GM18508 (cell line): ENCODE measurements around the gene EEFSEC.

Experiments used
- ATAC-seq: cut with Tn5 transposase; IDR thresholded peaks from one replicate; pipeline ENCODE4 v1.9.1; 2021; ENCODE audit warnings: moderate number of reproducible peaks; ENCODE audit not compliant: insufficient read depth, unreplicated experiment

The EEFSEC gene

DNA sequence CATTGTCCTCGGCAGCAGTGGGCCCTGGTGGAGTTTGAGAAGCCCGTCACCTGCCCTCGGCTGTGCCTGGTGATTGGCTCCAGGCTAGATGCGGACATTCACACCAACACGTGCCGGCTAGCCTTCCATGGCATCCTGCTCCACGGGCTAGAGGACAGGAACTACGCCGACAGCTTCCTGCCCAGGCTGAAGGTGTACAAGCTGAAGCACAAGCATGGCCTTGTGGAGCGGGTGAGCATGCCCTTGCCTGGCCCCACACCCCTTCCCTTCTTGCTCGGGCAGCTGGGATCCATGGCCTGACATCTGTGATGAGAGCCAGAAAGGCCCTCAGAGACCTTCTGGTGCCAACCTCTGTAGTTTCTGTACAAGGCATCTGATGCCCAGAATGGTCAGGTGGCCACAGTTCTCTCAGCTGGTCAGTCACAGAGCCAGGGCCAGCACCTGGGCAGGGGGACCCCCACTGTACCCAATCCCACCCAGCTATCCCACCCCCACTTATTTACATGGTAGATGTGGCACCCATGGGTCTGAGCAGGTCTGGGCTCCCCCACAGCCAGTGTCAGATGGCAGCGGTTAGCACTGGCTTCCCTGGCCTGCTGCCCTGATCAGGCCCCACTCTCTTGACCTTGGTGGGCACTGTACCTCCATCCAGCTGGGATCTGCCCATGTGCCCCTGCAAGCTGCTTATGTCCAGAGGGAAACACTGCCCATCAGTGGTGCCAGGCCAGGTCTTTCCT, 188.5 kb downstream of the EEFSEC start:
- no peak for ATAC-seq

DNA sequence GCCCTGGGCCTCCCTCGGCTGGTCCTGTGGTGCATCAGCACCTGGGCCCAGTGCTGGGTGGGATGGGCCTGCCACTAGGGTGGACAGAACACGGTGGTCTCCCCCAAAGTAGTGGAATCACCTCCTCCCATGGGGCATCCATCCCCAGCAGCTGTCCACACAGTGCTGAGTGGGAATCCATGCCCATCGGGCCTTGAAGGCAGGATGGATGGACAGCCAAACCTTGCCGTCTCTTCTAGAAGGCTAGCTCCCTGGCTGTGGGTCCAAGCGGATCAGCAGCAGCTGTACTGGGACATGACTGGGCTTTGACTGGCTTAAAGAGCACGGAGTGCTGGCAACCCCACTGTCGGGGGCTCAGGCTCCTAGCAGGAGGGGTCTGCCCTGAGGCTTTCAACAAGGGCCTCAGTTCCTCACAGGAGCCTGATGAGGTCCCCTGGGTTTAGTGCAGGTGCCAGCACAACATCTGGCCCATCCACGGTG, 189.5 kb downstream of the EEFSEC start:
- no peak for ATAC-seq

DNA sequence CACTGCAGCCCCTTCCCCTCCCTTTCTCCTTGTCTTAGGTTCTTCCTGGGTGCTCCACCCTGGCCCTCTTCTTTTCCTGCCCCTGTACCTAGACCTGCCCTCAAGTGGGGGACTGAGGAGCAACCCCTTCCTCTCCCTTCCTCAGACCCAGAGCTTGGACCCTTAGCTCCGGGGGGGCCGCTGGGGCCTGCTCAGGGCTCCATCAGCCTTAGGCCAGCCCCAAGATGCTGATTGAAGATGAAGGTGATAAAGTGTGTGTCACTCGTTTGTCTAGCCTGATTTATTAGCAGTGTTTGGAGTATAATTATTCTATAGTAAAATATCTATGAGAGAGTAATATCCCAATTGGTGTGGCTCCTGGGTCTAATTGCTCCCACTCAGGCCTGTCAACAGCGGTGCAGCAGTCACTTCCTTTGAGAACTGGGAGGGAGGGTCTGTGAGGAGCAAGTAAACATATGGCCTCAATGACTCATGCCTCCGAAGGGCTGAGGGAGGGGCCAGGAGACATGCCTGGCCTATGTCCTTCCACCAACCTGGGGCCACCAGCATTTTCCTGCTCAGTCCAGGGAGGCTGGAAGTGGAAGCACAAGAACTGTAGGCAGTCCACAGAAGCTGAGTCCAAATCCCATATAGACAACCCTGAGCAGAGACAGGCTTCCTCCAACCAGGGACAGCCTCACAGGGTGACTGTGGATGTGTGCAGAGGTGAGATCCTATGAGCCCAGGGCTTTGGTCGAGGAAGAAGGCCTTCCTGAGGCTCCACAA, 190.2 kb downstream of the EEFSEC start:
- ATAC-seq: no peak

DNA sequence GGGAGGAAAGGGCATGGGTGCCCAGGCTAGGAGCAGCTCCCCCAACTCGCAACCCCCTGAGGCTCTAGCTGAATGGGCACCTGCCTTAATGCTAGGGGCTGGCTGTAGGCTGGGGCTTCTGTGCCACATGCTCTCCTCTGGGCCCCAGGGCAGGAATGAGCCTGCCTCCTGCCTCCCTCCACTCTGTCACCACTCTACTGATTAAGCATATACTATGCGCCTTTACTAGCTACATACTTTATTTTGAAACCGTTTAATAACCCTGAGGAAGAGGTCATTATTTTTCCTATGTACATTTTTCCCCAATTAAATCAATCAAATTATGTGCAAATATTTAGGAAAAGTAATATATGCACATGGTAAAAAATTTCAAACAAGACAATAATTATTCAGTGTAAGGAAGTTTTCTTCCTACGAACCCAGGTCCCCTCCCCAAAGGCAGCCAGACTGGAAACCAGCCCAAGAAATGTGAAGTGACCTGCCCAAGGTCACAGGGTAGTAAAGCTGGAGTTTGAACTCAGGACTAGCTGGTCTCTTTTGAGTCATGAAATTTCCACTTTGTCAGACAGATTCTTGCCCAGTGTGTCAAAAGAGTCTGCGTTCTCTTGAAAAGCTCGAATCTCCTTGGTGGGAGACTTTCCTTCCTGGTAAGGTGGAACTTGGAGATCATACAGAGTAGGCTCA, 190.9 kb downstream of the EEFSEC start:
- ATAC-seq: no peak

DNA sequence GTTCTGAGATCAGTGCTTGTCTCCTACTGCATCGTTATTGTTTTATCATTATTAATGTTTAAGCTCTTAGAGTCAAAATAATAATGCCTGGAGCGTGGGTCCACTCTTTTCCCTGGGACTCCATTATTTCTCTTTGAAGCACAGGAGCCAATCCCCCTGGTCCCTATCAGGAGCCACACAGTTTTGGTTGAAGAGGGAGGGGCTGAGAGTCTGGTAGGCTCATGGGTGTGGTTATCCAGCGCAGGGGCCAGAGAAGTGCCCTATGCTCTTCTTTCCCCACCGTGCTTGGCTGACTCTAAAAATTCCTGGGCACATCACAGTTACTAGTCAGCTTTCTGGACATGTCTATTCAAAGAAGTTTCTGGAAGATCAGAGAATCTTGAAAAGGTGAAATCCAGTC, 191.9 kb downstream of the EEFSEC start:
- no peak for ATAC-seq

DNA sequence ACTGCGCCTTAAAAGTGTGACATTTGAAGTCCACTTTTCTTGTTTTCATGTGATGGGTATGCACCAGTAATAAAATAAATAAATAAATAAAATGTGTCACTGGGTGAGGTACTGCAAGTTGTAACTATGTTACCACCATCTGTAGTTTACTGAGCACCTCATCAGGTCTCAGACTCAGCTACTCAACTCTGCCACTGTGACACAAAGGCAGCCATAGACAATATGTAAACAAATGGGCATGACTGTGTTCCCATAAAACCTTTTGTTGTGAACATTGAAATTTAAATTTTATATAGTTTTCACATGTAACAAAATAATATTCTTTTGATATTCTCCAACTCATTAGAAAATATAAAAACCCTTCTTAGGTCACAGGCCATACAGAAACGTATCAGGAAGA, 193.3 kb downstream of the EEFSEC start:
- ATAC-seq: no peak

DNA sequence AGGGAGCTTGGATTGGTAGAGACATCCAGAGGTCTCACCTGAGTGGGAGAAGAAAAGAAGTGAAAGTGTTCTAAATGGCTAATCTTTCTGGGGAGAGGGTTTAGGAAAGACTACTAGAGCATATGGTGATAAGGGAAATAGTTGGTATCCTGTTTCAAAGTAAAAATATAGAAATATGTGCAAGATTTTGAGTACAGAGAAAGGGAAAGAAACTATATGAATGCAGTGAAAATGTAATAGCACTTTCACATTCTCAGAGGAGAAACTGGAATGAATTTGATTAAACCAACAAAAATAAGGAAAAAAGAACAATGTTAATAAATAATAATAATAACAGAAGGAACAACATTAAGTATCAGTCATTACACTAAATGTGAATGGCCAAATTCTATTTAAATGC, 194.0 kb downstream of the EEFSEC start:
- no peak for ATAC-seq

DNA sequence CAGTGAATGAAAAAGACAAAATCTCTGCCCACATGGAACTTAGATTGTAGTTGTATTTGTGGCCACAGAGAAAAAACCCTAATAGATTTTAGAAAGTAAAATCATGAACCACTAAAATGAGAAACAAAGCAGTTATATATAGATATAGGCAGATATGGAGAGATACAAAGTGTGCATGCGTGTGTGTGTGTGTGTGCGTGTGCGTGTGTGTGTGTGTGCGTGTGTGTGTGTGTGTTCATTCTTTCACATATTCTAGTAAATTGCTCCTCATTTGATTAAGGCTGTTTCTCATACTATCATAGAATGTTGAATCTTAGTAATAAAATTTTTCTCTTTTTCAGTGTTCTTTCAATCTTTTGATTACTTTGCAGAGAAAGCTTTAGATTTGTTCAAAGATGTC, 194.8 kb downstream of the EEFSEC start:
- ATAC-seq: no peak

DNA sequence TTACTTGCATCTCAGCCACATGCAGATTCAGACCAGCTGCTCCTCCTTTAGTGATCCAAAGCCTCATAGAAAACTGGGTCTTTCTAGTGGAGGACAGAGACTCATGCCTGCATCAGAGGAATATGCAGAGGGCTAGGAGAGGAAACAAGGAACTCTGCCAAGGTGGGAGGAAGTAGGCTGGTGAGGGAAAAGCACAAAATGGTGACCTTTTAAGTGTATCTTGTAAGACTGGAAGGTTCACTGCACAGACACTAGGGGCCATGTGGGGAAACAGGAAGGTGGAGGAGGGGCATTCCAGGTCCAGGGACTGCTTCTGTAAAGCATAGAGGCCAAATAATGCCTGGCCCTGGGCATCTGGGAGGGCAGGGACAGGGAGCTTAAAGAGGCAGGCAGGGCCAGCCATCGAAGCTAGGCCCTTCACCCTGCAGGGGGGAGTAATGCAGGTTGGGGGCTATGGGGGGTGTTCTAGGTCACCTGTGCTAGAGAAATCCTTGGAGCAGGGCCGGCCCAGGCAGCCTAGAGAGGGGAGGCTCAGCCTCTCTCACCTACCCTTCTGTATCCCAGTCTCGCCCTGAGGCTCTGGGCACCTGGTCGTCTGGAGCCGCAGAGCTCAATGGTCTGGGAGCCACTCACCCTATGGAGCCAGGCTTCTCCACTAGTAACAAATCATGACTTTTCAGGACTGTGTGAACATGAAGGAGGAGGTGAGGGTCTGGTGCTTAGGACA, 195.7 kb downstream of the EEFSEC start:
- no peak for ATAC-seq

DNA sequence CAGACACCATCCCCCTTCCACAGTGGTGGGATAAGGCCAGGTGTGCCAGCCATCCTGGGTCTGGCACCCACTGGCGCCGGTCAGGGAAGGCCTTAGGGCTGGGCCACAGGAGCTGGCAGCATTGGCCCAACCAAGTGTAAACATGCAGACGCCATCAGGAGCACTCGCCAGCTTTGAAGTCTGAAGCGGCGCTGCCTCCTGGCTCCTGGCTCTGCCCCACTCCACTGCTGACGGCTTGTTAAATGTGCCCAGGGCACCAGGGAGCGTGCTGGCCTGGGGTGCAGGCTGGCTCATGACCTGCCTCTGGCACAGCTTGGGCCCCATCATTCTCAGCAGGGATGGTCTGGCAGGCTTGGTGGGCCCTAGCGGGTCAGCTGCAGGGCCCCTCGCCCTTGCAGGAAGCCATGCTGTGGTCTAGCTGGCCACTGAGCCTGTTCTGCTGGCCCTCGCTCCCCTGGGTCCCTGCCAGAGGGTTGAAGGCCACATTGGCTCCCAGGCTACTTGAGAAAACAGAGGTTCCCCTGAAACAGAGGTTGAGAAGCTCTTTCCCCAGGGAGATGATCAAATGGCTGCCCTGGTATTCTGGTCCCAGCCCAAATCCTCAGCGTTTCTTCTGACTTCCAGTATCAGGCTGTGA, 196.8 kb downstream of the EEFSEC start:
- no peak for ATAC-seq

DNA sequence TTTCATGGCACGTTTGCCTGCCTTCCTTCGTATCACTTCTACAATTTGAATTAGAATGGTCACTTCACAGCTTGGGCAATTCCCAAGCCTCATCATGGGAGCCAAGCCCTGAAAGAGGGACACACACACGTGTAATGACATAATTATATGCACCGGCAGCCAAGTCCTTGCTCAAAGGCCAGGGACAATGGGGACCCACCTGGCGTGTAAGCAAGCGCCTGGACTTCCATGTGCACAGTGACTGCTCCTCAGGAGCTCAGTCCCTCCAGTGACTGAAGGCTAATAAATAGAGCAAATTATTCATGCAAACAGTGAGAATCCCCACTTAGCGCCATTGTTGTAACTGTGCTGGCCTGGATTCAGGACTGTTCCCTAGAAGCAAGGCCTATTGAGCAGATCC, 198.3 kb downstream of the EEFSEC start:
- ATAC-seq: no peak

DNA sequence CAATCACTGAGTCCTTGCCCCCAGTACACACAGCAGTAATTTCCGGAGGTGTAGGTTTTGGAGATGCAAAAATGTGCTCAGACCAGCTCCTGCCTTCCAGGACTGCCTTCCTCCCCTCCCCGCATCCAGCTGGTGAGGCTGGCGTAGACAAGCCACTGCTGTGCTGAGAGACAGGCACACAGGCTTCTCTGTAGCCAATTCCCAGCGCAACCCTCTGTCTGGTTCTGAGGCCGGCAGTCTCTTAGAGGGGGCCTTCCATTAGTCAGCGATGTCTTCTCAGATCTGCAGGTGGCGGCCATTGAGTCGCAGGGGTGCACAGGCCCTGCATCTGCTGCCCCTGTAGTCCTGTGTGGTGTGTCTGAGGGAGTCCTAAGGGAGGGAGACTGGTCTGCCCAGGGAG, 199.0 kb downstream of the EEFSEC start:
- ATAC-seq: no peak

DNA sequence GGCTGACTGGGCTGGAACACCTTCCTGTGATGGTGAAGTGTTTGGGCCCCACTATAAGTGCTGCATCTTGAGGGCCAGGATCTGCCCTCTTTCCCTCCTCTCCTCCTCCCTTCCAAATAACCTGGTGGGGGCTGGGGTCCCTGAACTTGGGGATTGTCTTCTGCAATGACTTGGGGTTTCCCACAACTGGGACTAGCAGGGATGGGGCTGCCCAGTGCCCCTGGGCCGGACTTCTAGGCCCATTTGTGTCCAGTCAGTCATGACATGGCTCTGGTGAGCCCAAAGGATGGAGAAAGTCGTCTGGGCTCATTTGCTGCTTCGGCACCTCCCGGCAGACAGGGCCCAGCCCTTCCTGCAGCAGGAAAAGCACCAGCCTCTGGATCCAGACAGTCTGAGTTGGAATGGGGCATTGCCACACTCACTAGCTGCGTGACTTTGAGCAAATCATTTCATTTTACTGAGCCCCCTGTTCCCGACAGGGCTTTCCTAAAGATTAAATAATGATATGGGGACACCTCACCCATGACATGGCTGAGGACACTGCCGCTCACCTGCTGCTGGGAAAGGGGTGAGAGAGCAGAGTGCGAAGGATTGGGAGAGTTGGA, 200.2 kb downstream of the EEFSEC start:
- ATAC-seq: no peak

DNA sequence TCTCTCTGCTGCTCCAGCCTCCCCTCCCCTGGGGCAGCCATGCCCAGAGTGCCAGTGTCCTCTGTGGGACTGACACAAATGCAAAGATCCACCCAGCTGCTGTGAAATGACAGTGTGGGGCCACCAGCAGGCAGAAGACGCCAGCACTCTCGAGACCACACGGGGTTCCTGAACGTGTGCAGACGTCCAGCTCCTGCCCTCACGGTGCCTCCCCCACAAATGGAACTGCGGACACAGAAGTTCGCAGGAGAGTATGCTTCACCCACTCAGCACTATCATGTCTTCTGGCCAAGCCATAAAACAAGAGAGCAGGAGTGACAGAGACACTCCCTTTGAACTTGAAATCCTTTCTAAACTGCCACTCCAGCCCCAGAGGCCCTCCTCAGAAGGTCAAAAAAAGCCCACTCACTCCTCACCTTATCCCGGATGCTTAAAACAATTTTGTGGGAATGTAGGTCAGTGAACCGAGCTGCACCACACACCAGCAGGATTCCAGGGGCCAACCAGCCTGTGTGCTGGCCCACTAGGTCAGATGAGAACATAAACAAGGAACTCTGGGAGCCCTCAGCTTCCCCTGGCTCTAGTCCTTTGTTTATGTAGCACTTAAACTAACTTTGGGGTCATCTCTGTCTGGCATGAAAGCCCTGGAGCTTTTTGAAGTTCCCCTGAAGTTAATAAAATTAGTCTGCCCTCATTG, 200.9 kb downstream of the EEFSEC start:
- ATAC-seq: no peak

DNA sequence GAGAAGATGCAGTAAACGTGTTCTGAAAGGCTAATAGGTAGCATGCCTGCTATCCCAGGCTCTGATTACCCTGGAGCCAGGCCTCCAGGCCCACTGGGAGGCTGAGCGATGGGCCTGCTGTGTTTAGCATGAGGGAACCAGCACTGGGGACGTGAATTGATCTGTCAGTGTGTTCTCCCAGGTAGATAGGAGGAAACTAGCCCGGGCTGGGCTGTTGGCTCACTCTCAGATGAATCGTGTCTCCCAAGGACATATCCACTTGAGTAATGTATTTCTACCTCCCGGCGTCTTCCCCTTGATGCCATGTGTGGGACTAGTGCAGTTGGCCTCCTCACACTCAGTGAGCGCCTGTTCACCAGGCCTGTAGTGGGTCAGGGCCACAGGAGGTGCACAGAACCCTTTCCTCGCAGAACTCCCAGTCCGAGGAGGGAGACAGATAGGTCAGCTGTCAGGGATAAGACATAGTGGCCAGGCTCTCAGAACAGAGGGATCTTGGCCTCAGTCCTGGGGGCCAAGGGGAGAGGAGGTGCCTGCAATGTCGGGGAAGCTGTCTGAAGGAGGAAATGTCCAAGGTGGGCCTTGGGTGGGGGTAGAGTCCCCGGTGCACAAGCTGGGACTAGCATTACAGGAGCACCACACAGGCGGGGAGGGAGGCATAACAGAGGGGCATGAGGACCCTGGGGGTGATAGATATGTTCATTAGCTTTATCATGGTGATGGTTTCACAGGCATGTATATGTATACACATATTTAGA, 201.7 kb downstream of the EEFSEC start:
- ATAC-seq: no peak

DNA sequence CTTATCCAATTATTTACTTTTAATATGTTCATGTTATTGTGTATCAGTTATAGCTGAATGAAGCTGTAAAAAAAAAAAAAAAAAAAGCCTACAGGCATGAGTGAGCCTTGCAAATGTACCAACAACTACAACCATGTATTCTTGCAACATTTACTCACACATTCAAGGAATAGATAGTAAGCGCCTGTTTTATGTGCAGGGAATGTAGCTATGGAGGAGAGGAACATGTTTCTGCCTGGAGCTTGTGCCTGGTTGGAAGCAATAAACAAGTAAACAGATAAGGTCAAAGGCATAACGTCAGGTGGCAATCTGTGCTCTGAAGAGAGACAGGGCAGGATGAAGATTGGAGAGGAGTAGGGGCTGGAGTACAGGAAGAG, 202.2 kb downstream of the EEFSEC start:
- ATAC-seq: no peak

DNA sequence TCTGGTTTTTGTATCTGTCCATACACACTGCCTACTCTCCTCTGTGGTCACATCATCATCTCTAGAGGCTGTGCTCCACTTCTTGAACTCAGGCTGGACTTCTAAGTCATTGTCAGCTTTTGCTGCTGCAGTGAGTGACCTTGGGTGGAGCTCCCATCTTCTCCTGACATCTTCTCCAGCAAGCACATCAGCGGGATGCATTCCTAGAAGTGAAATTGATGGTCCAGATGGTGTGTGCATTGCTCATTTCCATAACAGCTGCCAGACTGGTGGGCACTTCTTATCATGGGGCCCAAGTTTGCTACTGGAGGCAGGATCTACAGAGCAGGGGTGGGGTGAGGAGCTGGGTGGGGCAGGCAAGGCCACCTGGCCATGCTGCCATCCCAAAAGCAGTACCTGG, 203.5 kb downstream of the EEFSEC start:
- no peak for ATAC-seq

DNA sequence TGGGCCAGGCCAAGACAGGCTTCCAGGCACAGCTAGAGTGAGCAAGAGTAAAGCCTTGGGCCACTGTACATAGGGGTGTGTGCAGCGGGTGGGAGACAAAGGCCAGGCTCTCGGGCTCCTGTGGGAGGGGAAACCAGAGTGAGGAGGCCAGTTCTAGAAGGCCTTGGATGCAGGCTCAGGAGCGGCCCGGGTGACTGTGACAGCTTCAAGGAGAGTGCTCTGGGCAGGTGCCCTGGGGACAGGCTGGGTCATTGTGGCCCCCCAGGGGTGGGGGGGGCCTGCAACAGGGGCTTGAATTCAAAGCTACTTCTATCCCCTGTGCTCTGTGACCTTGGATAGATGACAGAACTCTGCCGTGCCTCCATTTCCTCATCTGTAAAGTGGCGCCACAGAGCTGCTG, 204.3 kb downstream of the EEFSEC start:
- ATAC-seq: no peak
